Measurements from ENCODE around the gene PTPN7. TPM values are rescaled to one million over a fixed set of nuclear protein-coding genes. Genes with fewer than 3 reads are reported as not detected.

Gene PTPN7
- total and polyA plus RNA-seq, 2 experiments from 2014 or later = 0.41 TPM; not detected in 1

- H3K79me2 ChIP-seq = no peaks in the 10 kb centered on the region
- H3K36me3 ChIP-seq (replicated peaks; ENCODE audit: insufficient read depth, low read depth) = no peaks in the 10 kb centered on the region
- H3K9me3 ChIP-seq (ENCODE audit: low read depth) = no peaks in the 10 kb centered on the region
- DNase-seq (ENCODE audit: low spot score) = no peak
- 56% methylated on average over 4 of the region's 4 CpGs for WGBS (ENCODE audit: low lambda C conversion rate, missing lambda C conversion rate)
- peaks cover 11% of the 10 kb centered on the region for H3K4me1 ChIP-seq (ENCODE audit: insufficient read depth)
- TF ChIP-seq CTCF (IDR thresholded peaks at IDR 0.05; ENCODE audit: poor library complexity) = no peak
- TF ChIP-seq EZH2 (IDR thresholded peaks at IDR 0.05; ENCODE audit: borderline replicate concordance) = no peak
- TF ChIP-seq EZH2phosphoT487 (IDR thresholded peaks at IDR 0.05; ENCODE audit: low read depth, severe bottlenecking, unreplicated experiment) = no peak
- no peaks in the 10 kb centered on the region for H3K9me2 ChIP-seq (replicated peaks; ENCODE audit: insufficient read depth)
- H3K4me2 ChIP-seq = no peak overlapping the region
- H2AFZ ChIP-seq = no peak overlapping the region
- H4K20me1 ChIP-seq (ENCODE audit: insufficient read depth, poor library complexity, severe bottlenecking) = no peaks in the 10 kb centered on the region
- no peaks in the 10 kb centered on the region for H3K27me3 ChIP-seq
- no peak overlapping the region for H3K4me3 ChIP-seq
- no peak overlapping the region for H3K27ac ChIP-seq
Measured at GRCh38 chr1:202101184-202101583, 59.2 kb downstream of the PTPN7 start.

Other genes starting within 250 kb of the PTPN7 start
- gene LMOD1, start 214.1 kb downstream of the PTPN7 start, total RNA-seq = 8.6 and 8.7 TPM in 2 replicates
- gene LMOD1, start 214.1 kb downstream of the PTPN7 start, polyA plus RNA-seq = 6.4 and 9.0 TPM in 2 replicates
- gene TIMM17A, start 205.1 kb downstream of the PTPN7 start, total RNA-seq = 54.5 and 65.0 TPM in 2 replicates
- gene TIMM17A, start 205.1 kb downstream of the PTPN7 start, polyA plus RNA-seq = 88.3 and 90.1 TPM in 2 replicates
- gene RNPEP, start 178.0 kb downstream of the PTPN7 start, total RNA-seq = 57.6 and 57.9 TPM in 2 replicates
- gene RNPEP, start 178.0 kb downstream of the PTPN7 start, polyA plus RNA-seq = 74.2 and 81.5 TPM in 2 replicates
- gene ELF3, start 150.0 kb downstream of the PTPN7 start, total RNA-seq = 336 and 367 TPM in 2 replicates
- 333 and 361 TPM in 2 replicates for gene ELF3, start 150.0 kb downstream of the PTPN7 start, polyA plus RNA-seq
- under 0.01 TPM in 1 of 2 replicates, not detected in the other for gene GPR37L1, start 37.7 kb downstream of the PTPN7 start, total RNA-seq
- gene GPR37L1, start 37.7 kb downstream of the PTPN7 start, polyA plus RNA-seq = 0.39 and 0.47 TPM in 2 replicates
- 28.9 and 32.7 TPM in 2 replicates for gene ARL8A, start 15.9 kb downstream of the PTPN7 start, total RNA-seq
- 56.0 and 65.9 TPM in 2 replicates for gene ARL8A, start 15.9 kb downstream of the PTPN7 start, polyA plus RNA-seq
- 0.32 and 0.80 TPM in 2 replicates for gene LGR6, start 33.2 kb upstream of the PTPN7 start, total RNA-seq
- gene LGR6, start 33.2 kb upstream of the PTPN7 start, polyA plus RNA-seq = 1.1 and 1.5 TPM in 2 replicates
- 7.8 and 18.9 TPM in 2 replicates for gene UBE2T, start 181.3 kb upstream of the PTPN7 start, total RNA-seq
- 15.6 and 15.7 TPM in 2 replicates for gene UBE2T, start 181.3 kb upstream of the PTPN7 start, polyA plus RNA-seq
- 8.5 and 15.0 TPM in 2 replicates for gene PPP1R12B, start 188.1 kb upstream of the PTPN7 start, total RNA-seq
- gene PPP1R12B, start 188.1 kb upstream of the PTPN7 start, polyA plus RNA-seq = 8.1 and 12.3 TPM in 2 replicates